HG03097 (cell line): ENCODE results near the gene TMEM132C.
"Not testable (repeated sequence)": the region's sequence is repeated elsewhere in the genome, so short reads cannot be mapped to it uniquely, and the experiment has no call there.

Experiments used
- ATAC-seq: cut with Tn5 transposase; IDR thresholded peaks from one replicate; pipeline ENCODE4 v1.9.1; 2021; ENCODE audit not compliant: unreplicated experiment, low FRiP score

Gene TMEM132C

DNA sequence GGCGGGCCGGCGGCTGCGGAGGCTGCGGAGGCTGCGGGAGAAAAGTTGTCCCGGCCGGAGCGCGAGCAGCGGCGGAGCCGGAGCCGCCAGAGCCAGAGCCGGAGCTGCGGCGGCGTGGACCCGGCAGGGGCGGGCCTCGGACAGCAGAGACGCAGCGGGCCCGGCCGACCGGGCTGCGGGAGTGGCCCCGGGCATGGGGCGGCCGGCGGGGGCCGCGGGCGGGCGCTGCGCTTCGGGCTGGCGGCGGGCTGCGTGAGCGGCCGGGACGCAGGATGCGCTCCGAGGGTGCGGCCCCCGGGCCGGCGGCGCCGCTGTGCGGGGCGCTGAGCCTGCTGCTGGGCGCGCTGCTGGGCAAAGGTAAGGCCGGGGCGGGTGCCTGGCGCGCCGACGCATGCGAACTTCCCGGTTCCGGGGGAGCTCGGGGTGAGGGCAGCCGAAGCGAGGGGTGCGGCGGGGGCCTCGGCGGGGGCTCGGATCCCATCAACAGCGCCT, at the start of gene TMEM132C:
Gene TMEM132C (plus strand): TSS at position 40 of the 492 bp plus-strand sequence. CDS start 233 bp downstream, at position 273.
- no peak for ATAC-seq

DNA sequence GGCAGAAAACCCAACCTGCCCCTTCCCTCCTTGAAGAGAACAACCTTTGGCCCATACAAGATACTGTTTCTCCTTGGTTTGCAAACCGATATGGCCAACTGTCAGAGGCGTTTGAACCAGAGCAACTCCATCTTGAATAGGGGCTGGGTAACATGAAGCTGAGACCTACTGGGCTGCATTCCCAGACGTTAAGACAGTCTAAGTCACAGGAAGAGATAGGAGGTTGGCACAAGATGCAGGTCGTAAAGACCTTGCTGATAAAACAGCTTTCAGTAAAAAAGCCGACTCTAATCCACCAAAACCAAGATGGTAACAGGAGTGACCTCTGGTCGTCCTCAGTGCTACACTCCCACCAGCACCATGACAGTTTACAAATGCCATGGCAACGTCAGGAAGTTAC, 42.7 kb upstream of the TMEM132C start:
- no peak for ATAC-seq

GRCh38 chr12:128228581-128228980, 38.4 kb upstream of the TMEM132C start:
- ATAC-seq = no peak

DNA sequence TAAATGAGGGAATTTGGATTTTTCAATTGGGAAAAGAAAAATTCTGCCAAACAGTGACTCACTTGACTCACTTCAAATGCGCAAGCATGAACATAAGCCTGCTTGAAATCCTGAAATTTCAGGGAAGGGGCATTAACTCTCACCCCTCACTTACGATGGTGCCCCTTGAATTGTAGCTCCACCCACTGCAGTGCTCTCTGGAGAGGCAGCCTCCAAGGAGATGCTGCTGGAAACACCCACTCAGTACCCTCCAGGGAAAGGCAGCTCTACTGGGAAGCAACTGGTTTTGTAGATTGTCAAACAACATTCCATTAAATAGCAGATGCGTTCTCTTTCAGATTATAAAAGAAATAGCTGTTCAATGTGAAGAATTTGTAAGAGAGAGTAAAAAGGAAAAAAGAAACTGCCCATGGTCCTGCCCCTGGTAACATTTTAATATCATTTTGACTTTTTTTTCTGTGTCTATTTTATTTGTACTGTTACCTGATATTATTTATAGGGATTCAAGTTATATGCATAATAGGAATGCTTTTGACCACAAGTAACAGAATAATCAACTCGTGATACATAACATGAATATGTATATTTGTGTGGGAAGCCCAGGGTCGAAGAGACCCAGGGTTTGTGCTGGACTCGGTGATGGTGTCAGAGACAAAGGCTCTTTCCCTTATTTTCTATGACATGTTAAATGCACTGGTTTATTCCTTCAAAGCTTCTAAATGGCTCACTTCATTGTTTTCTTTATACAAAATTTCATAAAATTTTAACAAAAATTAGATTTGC, 31.1 kb upstream of the TMEM132C start:
- ATAC-seq = no peak

DNA sequence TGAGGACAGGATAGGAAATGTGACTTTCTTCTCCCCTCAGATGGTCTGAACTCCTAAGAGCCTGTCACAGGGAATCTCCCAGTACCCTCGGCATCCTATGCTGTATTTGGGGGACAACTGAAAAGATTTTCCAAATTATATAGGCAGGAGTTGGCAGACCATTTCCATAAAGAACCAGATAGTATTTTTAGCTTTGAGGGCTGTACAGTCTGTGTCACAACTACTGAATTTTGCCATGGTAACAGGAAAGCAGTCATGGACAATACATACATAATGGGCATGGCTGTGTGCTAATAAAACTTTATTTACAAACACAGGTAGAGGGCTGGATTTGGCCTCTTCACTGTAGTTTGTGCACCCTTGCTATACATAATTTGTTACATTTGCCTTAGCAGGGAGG, 30.4 kb upstream of the TMEM132C start:
- ATAC-seq = no peak

DNA sequence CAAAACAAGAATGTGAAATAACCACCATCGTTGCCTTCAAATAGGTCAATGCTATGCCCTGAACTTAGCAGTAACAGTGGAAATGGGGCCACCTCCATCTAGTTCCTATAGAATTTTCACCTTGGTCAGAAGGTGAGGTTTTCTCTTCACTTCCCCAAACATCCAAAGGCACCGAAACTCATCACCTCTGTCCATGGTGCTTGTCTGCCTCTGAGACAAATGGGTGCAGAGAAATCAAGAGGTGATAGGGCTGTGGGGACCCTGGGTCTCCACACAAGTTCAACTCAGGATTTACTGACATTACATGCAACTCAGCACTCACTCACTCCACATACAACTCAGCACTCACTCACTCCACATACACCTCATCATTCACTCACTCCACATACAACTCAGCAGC, 26.2 kb upstream of the TMEM132C start:
- no peak for ATAC-seq

DNA sequence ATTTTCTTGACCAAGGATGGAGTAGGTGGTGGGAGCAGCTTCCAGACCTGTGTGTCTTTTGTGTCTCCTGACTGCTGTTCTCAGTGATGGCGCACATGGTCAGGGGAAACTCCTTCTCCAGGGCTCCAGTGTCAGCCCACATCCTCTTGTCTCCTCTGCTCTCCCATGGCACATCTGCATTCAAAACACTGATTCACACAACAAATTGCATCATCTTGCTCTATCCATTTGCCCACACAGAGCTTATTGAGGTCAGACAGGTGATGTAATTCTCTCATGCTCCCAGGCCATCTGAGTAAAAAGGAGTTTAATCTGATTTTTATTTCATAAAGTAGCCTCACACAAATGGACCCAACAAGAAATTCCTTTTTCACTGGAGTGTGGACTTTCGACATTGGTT, 21.8 kb upstream of the TMEM132C start:
- ATAC-seq = no peak

- ATAC-seq = no peak
Observed at GRCh38 chr12:128245905-128246304, 21.1 kb upstream of the TMEM132C start.

GRCh38 chr12:128250096-128250495, 16.9 kb upstream of the TMEM132C start:
- no peak for ATAC-seq

DNA sequence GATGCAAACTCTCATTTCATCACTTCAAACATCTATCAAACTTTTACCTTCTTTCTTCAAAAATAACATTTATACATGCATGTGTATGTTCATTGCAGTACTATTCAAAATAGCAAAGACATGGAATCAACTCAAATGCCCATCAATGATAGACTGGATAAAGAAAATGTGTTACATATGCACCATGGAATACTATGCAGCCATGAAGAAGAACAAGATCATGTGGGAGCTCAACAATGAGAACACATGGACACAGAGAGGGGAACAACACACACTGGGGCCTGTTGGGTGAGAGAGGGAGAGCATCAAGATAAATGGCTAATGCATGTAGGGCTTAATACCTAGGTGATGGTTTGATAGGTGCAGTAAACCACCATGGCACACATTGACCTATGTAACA, 13.1 kb upstream of the TMEM132C start:
- not testable (repeated sequence) for ATAC-seq

DNA sequence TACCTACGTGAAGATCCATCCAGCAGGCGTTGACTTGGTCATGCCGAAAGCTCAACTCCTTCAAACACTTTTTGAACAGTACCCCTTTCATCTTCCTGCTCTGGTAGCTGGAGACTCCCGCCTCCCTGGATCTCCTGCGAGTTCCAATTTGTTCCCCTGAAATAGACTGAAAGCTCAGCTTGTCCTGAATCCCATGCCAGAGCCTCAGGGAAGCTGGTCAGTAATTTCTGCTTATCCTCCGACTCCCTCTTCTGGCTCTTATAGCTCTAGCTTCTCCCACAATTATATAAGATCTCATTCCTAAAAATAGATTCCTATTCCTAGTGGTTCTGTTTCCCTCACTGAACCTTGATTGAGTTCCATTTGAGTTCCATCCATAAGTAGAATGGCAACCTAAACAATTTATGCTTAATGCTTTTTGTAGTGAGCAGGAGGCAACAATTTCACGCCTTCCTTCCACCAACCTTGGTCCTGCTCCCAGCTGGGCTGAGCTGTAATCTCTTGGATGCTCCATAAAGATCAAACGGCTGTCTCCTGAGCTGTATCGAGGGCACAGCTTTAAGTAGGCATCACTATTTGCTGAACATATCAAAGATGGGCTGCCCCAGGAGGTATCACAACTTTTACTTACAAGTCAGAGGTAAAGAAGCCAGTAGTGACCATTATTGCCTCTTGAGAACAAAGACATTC, 8.0 kb upstream of the TMEM132C start:
- ATAC-seq = no peak

- no peak for ATAC-seq
Observed at GRCh38 chr12:128259556-128260070, 7.4 kb upstream of the TMEM132C start.

DNA sequence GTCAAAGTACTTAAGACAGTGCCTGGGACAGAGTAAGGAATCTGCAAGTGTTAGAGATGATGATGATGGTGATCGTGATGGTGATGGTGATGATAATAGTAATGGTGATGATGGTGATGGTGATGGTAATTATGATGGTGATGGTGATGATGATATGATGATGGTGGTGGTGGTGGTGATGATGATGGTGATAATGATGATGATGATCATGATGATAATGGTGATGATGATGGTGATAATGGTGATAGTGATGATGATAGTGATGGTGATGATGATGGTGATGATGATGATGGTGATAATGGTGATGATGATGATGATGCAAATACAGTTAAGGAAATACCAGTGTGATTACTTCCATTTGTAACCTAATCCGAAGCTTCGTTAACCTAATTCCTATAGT, 5.2 kb upstream of the TMEM132C start:
- no peak for ATAC-seq

DNA sequence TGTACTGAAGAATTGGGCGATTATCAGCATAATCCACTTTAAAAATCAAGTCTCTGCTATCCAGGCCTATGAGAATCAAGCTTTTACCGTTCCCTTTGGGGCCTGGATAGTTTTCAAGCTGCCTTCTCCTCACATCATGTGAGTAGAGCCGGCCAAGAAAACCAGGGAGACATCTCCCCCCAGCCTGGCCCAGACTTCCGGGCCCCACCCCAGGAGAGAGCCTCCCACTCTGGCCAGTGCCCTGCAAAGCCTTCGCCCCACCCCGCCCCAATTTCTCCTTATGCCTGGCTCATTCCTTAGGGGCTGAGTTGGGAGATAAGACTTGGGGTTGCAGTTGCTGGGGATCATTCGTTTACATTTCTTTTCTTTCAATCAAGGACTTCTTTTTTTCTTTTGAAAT, 1.4 kb upstream of the TMEM132C start:
- ATAC-seq = no peak

- ATAC-seq = no peak
Observed at GRCh38 chr12:128266086-128266485, 884 bp upstream of the TMEM132C start.

- ATAC-seq = no peak
Observed at GRCh38 chr12:128266541-128267130, 334 bp upstream of the TMEM132C start.

- no peak for ATAC-seq
Observed at GRCh38 chr12:128267651-128268378, 845 bp downstream of the TMEM132C start.

DNA sequence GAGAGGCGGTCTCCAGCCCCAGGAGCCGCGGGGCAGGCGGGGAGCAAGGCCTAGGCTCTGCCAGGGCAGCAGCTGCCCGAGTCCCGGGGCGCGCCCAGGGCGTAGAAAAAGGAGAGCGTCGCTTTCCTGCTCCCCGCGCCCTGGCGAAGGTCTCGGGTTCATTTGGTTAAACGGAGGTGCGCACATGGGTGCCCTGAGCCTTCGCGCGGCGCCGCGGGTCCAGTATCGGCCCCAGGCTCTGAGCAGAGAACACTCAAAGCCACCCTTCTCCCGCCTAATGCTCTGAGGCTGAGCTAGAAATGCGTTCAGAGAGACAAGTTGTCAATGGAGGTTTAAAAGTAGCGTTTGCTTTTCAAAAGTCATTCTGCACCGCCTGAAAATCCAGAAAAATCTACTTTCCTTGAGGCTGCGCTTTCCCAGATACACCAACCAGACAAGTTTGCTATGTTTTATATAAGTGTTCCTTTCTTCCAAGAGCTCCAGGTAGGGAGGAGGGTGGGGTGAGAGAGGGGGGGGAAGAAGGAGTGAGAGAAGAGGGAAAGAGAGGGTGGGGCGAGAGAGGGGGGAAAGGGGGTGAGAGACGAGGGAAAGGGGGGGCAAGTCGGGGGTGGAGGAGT, 1.5 kb downstream of the TMEM132C start:
- ATAC-seq = no peak

- no peak for ATAC-seq
Observed at GRCh38 chr12:128269181-128269591, 2.2 kb downstream of the TMEM132C start.

- no peak for ATAC-seq
Observed at GRCh38 chr12:128276471-128276870, 9.5 kb downstream of the TMEM132C start.
